GM21526 (cell line): ENCODE results near the gene MBD2.

Experiments
- ATAC-seq: cut with Tn5 transposase; IDR thresholded peaks from one replicate; pipeline ENCODE4 v1.9.1; 2021; ENCODE audit warnings: moderate library complexity; ENCODE audit not compliant: unreplicated experiment, low FRiP score

MBD2 gene

GRCh38 chr18:54203914-54204313, 20.6 kb downstream of the MBD2 start:
- no peak for ATAC-seq

GRCh38 chr18:54202851-54203250, 21.6 kb downstream of the MBD2 start:
- ATAC-seq = no peak

GRCh38 chr18:54197747-54198411, 26.6 kb downstream of the MBD2 start:
- ATAC-seq = no peak

- ATAC-seq = no peak
These were observed 30.7 kb downstream of the MBD2 start for GRCh38 chr18:54193786-54194185.

- ATAC-seq = no peak
These were observed 31.6 kb downstream of the MBD2 start for GRCh38 chr18:54192900-54193299.

GRCh38 chr18:54192415-54192814, 32.1 kb downstream of the MBD2 start:
- ATAC-seq = no peak

GRCh38 chr18:54191352-54191751, 33.1 kb downstream of the MBD2 start:
- no peak for ATAC-seq

GRCh38 chr18:54187372-54187771, 37.1 kb downstream of the MBD2 start:
- no peak for ATAC-seq

- ATAC-seq = peak; percentile 51
These were observed 39.6 kb downstream of the MBD2 start for GRCh38 chr18:54184836-54185235.

- no peak for ATAC-seq
These were observed 41.1 kb downstream of the MBD2 start for GRCh38 chr18:54183390-54183789.

- ATAC-seq = peak; percentile 46
These were observed 42.4 kb downstream of the MBD2 start for GRCh38 chr18:54181856-54182602.

- peak; percentile 69 for ATAC-seq
These were observed 50.4 kb downstream of the MBD2 start for GRCh38 chr18:54173980-54174630.

- no peak for ATAC-seq
These were observed 51.2 kb downstream of the MBD2 start for GRCh38 chr18:54173250-54173649.

- no peak for ATAC-seq
These were observed 54.8 kb downstream of the MBD2 start for GRCh38 chr18:54169431-54170403.

GRCh38 chr18:54165450-54165849, 59.0 kb downstream of the MBD2 start:
- ATAC-seq = no peak

- no peak for ATAC-seq
These were observed 61.0 kb downstream of the MBD2 start for GRCh38 chr18:54163453-54163852.

- no peak for ATAC-seq
These were observed 62.0 kb downstream of the MBD2 start for GRCh38 chr18:54162431-54162830.

GRCh38 chr18:54161267-54161666, 63.2 kb downstream of the MBD2 start:
- no peak for ATAC-seq

GRCh38 chr18:54159906-54160305, 64.6 kb downstream of the MBD2 start:
- no peak for ATAC-seq

- ATAC-seq = no peak
These were observed 66.7 kb downstream of the MBD2 start for GRCh38 chr18:54157646-54158385.
